Smooth muscle cell (in vitro differentiated cells): Measurements from ENCODE around the gene C17orf107. TPM values are rescaled to one million over a fixed set of nuclear protein-coding genes. Genes with fewer than 3 reads are reported as not detected.

ENCODE experiments used
- DNase-seq: peaks from one replicate; lab custom pipeline; 2025; ENCODE audit not compliant: unreplicated experiment; lab: John Stamatoyannopoulos, UW
- H2AFZ ChIP-seq: fragments of 200-600 bp; sonication (generic); 2 replicates; pipeline ENCODE4 v1.6.0; 2016; ENCODE audit warnings: antibody characterized with exemption, low read depth, mild to moderate bottlenecking
- H3F3A ChIP-seq: fragments of 200-600 bp; sonication (generic); 2 replicates; pipeline ENCODE4 v1.6.0; 2017; ENCODE audit warnings: antibody characterized with exemption, low read depth
- H3K27ac ChIP-seq: fragments of 200-600 bp; sonication (generic); 2 replicates; pipeline ENCODE4 v1.5.1; 2016; ENCODE audit warnings: low read depth, mild to moderate bottlenecking
- H3K27me3 ChIP-seq: fragments of 200-600 bp; sonication (generic); 2 replicates; pipeline ENCODE4 v1.6.1; 2016; ENCODE audit warnings: low read depth, mild to moderate bottlenecking
- H3K36me3 ChIP-seq: fragments of 200-600 bp; sonication (generic); 2 replicates; pipeline ENCODE4 v1.5.1; 2016; ENCODE audit warnings: low read depth
- H3K4me1 ChIP-seq: fragments of 200-600 bp; sonication (generic); 2 replicates; pipeline ENCODE4 v1.5.1; 2016; ENCODE audit warnings: low read depth
- H3K4me2 ChIP-seq: fragments of 200-600 bp; sonication (generic); 2 replicates; pipeline ENCODE4 v1.6.0; 2016; ENCODE audit warnings: mild to moderate bottlenecking
- H3K4me3 ChIP-seq: fragments of 200-600 bp; sonication (generic); 2 replicates; pipeline ENCODE4 v1.5.1; 2016; ENCODE audit warnings: mild to moderate bottlenecking
- H3K79me2 ChIP-seq: fragments of 200-600 bp; sonication (generic); 2 replicates; pipeline ENCODE4 v1.6.0; 2016; ENCODE audit warnings: low read depth, mild to moderate bottlenecking
- H3K9ac ChIP-seq: fragments of 200-600 bp; sonication (generic); 2 replicates; pipeline ENCODE4 v1.6.0; 2016; ENCODE audit warnings: low read depth
- H3K9me3 ChIP-seq: fragments of 200-600 bp; sonication (generic); replicated peaks from 2 replicates; pipeline ENCODE4 v1.5.1; 2016; ENCODE audit warnings: low read depth
- H4K20me1 ChIP-seq: fragments of 200-600 bp; sonication (generic); 2 replicates; pipeline ENCODE4 v1.6.0; 2016; ENCODE audit warnings: low read depth
- WGBS: methylation state at CpG from one replicate; pipeline ENCODE4 v1.1.7; 2016; ENCODE audit warnings: low lambda C conversion rate; 5-methylcytosine and 5-hydroxymethylcytosine counted together
- polyA plus RNA-seq: library from polyadenylated mRNA; unstranded; fragments of >200 nt; fragmentation: Nextera tagmentation; extraction: Ambion mirVana; gene quantifications from 2 replicates; pipeline ENCODE4 v1.2.1, GENCODE V29; 2016
- total RNA-seq: library from RNA; depleted of rRNA; stranded (reverse); fragments of >200 nt; gene quantifications from 2 replicates; pipeline ENCODE4 v1.2.3, GENCODE V29; 2014
- TF ChIP-seq, protein P1 (sequence below): fragments of 200-600 bp; sonication (generic); IDR thresholded peaks from 2 replicates; pipeline ENCODE4 v1.5.1; 2017; ENCODE audit warnings: borderline replicate concordance, mild to moderate bottlenecking, antibody characterized with exemption; ENCODE audit not compliant: insufficient read depth, poor library complexity, severe bottlenecking

C17orf107 gene
- total and polyA plus RNA-seq, 2 experiments from 2014 or later: 5.0 to 10.7 TPM

DNA sequence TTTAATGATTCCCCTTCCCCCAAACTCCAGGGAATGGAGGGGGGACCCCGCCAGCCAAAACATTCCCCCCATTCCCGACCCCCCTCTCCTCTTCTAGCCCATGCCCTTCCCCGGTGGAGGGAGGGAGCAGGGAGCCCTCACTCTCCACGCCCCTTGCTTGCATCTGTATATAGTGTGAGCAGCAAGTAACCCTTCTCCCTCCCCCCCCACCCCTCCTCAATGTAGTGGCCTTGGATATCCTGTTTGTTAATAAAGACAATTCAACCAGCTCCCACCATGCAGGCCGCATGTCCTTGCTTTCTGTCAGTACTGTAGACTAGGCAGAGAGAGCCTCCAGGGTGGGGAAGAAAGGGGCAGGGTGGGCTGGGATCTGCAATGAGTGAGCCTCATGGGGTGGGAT is 1.6 kb upstream of the C17orf107 start:
- WGBS: 91% methylated on average over 4 of the region's 5 CpGs
- Histone ChIP-seq H3K27me3 (no peaks in the 10 kb centered on the region), H3K36me3 (no peaks in the 10 kb centered on the region), H3K79me2 (no peaks in the 10 kb centered on the region), H3K4me1 (no peaks in the 10 kb centered on the region), H3K27ac (no peak overlapping the region), H3K9me3 (no peaks in the 10 kb centered on the region), H3F3A (peaks cover 8% of the 10 kb centered on the region), H3K4me2 (no peak overlapping the region), H3K9ac (no peak overlapping the region), H4K20me1 (no peaks in the 10 kb centered on the region), H2AFZ (no peak overlapping the region), H3K4me3 (no peak overlapping the region)
- TF ChIP-seq, protein P1, sequence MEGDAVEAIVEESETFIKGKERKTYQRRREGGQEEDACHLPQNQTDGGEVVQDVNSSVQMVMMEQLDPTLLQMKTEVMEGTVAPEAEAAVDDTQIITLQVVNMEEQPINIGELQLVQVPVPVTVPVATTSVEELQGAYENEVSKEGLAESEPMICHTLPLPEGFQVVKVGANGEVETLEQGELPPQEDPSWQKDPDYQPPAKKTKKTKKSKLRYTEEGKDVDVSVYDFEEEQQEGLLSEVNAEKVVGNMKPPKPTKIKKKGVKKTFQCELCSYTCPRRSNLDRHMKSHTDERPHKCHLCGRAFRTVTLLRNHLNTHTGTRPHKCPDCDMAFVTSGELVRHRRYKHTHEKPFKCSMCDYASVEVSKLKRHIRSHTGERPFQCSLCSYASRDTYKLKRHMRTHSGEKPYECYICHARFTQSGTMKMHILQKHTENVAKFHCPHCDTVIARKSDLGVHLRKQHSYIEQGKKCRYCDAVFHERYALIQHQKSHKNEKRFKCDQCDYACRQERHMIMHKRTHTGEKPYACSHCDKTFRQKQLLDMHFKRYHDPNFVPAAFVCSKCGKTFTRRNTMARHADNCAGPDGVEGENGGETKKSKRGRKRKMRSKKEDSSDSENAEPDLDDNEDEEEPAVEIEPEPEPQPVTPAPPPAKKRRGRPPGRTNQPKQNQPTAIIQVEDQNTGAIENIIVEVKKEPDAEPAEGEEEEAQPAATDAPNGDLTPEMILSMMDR: no peak
- no peak for DNase-seq

DNA sequence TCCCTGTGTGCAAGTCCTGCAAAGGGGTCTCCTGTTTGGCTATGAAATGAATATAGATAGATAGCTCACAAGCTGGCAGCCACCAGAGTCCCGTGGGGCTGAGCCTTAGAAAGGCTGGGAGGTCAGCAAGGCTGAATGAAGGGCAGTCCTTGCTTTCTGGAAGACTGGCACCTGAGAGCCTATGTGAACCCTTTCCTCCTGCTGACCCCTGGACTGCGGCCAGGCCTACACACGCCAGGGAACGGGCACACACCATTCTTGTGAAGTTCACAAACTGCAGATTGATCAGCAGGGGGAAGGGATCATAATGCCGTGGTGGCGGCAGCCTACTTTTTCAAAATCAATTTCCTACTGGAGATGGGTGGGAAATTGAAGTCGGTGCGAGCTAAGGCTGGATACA is 985 bp upstream of the C17orf107 start:
- H3K4me3 ChIP-seq: peak overlapping the region; percentile 65
- 95% methylated on average over 8 of the region's 8 CpGs for WGBS
- peak overlapping the region; percentile 88 for H3K9ac ChIP-seq
- no peaks in the 10 kb centered on the region for H4K20me1 ChIP-seq
- H3K4me1 ChIP-seq: no peaks in the 10 kb centered on the region
- TF ChIP-seq, protein P1: no peak
- no peak for DNase-seq
- peak overlapping the region; percentile 75 for H3K27ac ChIP-seq
- H3K27me3 ChIP-seq: no peaks in the 10 kb centered on the region
- H3F3A ChIP-seq: peaks cover 8% of the 10 kb centered on the region
- peak overlapping the region; percentile 82 for H3K4me2 ChIP-seq
- H3K9me3 ChIP-seq: no peaks in the 10 kb centered on the region
- H3K79me2 ChIP-seq: no peaks in the 10 kb centered on the region
- no peak overlapping the region for H2AFZ ChIP-seq
- no peaks in the 10 kb centered on the region for H3K36me3 ChIP-seq

DNA sequence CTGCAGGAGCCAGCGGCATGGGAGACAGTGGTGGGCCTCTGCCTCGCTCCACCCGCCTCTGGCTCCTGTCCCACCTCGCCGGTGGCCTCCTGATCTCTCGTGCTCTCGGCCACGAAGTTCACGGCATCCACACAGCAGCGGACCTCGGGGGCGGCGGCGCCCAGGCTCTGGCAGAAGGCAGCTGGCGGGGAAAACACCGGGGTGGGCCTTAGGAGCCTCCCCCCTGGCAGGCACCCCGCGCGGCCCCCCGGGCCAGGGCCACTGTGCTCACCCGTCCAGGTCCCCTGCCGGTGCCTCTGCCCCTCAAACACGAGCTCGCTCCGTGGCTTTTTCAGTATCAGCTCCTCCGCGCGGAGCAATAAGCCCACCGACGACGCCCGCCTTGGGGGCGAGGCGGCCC is 409 bp upstream of the C17orf107 start:
- Histone ChIP-seq H3K4me1 (no peaks in the 10 kb centered on the region), H4K20me1 (no peaks in the 10 kb centered on the region), H3F3A (peaks cover 8% of the 10 kb centered on the region), H3K4me3 (peak overlapping the region; percentile 65), H3K9me3 (no peaks in the 10 kb centered on the region), H3K27ac (peak overlapping the region; percentile 75), H3K36me3 (no peaks in the 10 kb centered on the region), H3K9ac (peak overlapping the region; percentile 88), H3K27me3 (no peaks in the 10 kb centered on the region), H3K79me2 (no peaks in the 10 kb centered on the region), H2AFZ (no peak overlapping the region), H3K4me2 (peak overlapping the region; percentile 82)
- TF ChIP-seq, protein P1: no peak
- DNase-seq: no peak
- WGBS: 49% methylated on average over 15 of the region's 34 CpGs
